NOMO-1 treated with dmso at 0.1 percent for 144 hours (cell line): ENCODE results near the gene CEP41.
"Not testable (repeated sequence)": the region's sequence is repeated elsewhere in the genome, so short reads cannot be mapped to it uniquely, and the experiment has no call there.

Experiments used
- DNase-seq: peaks from one replicate; lab custom pipeline; 2025; ENCODE audit not compliant: unreplicated experiment; lab: John Stamatoyannopoulos, UW

The CEP41 gene

DNA sequence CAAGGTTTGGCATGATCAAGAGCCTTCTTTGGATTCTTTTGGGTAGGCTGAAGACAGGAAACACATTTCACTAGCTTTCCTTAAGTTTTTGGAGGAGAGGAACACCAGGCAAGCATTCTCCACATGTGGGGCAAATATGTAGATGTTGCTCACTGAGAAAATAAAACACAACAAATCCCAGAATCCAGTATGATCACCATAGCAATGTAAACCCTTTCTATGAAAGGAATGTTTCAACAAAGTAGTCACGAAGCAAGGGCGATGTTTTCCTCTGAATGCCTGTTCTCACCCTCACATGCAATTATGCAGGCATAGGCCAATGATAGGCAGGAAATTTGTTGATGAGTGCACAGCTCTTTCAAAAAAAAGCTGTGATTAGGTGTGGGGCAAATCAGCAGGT, 20.5 kb upstream of the CEP41 start:
- no peak for DNase-seq

DNA sequence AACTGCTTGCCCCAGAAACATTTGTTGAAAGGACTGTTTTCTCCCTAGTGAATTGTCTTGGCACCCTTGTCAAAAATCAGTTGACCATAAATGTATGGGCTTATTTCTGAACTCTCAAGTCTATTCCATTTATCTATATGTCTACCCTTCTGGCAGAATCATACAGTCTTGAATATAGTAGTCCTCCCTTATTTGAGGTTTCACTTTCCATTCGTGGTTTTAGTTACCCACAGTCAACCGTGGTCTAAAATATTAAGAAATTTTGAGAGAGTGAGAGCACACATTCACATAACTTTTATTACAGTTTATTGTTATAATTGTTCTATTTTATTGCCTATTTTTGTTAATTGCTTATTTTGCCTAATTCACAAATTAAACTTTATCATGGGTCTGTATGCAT, 17.4 kb upstream of the CEP41 start:
- DNase-seq: no peak

DNA sequence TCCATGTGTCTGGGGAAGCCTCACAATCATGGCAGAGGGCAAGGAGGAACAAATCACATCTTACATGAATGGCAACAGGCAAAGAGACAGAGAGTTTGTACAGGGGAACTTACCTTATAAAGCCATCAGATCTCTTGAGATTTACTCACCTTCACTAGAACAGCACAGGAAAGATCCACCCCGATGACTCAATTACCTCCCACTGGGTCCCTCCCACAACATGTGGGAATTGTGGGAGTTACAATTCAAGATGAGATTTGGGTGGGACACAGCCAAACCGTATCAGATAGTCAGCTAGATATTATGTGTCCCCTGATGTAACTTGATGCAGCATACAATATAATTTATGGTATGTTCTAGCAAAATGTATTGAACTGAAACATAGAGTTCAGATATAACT, 14.1 kb upstream of the CEP41 start:
- DNase-seq: no peak

DNA sequence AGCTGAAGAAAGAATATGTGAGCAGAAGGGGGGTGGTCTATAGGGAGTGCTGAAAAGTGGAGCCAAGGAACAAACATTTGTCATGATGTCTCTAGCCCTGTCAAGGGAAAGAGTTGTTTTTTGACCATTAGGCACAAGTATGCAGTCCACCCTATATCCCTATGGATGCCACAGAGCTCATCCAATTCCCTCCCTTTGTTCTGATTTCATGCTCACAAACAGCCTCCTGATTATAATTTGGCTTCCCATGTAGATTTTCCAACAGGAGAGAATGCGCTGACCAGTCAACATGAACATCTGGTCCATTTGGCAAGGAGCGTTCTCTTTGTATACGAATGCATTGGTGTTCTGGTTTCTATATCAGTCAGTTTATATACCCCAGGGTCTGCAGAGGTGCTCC, 12.1 kb upstream of the CEP41 start:
- DNase-seq: no peak

DNA sequence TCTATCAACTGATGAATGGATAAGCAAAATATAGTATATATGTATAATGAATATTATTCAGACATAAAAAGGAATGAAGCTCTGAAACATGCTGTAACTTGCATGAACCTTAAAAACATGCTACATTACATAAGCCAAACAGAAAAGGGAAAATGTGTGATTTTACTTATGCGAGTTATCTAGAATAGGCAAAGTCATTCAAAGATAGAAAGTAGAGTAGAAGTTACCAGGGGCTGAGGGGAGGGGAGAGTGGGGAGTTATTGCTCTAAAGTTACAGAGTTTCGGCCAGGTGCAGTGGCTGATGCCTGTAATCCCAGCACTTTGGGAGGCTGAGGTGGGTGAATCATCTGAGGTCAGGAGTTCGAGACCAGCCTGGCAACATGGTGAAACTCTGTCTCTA, 10.5 kb upstream of the CEP41 start:
- DNase-seq: not testable (repeated sequence)

DNA sequence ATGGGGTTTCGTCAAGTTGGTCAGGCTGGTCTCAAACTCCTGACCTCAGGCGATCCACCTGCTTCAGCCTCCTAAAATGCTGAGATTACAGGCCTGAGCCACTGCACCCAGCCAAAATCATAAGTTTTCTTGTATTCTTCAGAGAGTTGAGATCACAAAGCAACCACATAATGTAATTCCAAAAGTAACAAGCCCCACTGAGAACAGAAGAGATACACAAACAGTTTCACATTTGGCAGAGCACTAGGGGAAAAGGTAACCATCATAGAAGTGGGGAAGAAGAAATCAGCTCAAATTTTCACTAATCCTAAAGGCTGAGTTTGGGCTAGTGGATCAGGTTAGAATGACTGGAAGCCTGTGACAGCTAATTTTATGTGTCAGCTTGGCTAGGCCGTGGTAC, 5.4 kb upstream of the CEP41 start:
- no peak for DNase-seq

DNA sequence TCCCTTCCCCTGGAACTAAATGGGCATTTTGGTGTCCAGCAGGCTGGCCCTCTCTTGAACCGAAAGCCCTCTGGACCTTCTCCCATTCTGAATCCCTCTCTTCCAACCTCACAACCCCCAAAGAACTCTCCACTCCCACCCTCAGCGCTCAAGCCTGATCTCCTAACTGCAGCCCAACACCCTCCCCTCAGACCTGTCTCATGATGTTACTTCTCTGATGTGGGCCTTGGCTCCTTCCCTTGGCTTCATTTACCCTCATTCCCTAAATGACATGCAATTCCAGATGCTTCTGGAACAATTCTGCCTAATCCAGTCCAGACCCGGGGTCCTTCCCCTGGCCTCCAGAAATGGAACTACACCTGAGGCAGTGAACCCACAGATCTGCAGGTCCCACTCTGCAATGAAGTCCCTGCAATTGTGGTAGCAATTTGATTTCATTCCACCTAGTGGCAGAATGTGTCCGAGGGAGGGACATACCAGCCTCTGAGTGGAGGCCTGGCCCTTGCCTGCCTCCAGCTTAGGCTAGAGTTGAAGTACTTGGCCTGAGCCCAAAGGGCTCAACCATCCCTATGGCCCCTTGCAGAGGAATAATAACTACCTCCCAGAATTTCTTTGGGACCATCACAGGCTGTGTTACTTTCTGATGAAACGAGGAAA, 4.1 kb upstream of the CEP41 start:
- no peak for DNase-seq

DNA sequence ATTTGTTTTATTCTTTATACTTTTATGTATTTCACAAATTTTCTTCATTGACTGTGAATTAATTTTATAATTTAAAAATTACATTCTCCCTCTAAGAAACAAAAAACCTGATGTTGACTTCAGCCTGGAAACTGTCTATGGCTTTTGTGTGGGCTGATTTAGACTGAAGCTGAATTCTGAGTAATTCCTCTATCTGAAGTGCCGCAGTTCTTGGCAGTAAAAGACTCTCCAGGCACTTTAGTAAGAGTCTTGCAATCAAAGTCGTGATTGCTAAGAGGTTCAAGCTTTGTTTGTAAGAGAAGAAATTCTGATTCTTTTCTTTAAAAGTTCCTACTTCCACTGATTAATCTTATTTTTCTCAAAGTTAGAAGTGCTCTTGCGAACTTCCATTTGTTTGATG, 3.4 kb upstream of the CEP41 start:
- DNase-seq: no peak

DNA sequence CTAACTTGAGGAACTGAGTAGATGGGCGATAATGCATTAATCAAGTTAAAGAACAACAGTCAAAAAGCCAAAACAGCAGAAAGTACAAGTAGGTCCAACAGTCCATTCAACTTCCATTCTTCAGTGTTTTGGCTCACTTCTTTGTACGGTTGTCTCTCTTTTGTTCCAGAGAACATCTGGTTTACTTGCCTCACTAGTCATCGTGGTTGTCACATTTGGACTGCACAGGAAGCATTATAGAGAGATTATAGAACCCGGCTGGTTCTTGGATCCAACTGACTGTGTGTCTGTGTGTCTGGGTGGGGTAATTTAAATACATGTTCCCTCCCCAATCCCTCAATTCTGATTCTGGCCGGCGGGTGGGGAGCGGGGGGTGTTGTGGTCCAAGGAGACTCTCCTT, 1.8 kb upstream of the CEP41 start:
- no peak for DNase-seq

DNA sequence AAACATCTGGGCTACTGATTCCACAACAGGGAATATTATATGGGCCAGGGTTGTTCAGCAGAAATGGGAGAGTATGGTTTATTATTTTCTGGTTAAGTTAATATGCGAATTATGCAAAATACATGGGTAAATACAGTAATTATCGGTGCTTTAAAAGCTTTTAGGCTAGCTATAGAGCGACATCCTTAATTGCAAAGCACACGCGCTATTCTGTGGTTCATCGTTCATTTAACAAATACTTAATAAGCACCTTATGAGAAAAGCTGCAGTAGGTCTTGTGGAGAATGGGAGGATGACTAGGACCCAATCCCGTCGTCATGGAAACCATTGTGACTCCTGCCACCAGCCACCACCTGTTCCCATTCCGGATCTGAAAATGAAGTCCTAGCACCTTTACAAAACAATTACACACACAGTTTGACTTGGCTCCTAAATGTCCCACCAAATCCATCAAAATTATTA, 623 bp upstream of the CEP41 start:
- DNase-seq: no peak

DNA sequence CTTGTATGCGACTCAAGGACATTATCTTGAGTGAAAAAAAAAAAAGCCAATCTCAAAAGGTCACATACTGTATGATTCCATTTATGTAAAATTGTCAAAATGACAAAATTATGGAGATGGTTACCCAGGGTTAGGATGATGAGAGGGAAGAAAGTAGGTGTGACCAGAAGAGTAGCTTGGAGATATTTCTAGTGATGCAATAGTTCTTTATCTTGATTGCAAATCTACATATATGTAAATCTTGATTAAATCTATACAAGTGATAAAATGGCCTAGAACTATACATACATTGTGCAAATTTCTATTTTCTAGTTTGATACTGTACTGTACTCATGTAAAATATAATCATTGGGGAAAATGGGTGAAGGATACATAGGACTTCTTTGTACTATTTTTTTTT, 4.6 kb downstream of the CEP41 start:
- no peak for DNase-seq

DNA sequence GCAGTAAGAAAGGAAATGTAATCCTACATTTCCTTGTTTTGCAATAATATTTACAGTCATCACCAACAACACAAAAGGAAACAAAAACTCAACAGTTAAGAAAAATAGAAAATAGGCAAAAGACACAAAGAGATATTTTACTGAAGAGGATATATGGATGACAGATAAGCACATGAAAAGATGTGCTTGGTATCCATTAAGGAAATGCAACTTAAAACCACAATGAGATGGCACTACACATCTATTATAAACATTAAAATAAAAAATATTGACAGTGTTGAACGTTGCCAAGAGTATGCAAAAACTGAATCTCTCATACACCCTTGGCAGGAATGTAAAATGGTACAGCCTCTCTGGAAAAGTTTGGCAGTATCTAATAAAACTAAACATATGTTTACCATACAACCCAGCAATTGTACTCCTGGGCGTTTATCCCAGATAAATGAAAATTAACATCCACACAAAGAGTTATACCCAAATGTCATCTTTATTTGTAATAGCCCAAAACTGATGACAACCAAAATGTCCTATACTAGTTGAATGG, 5.4 kb downstream of the CEP41 start:
- no peak for DNase-seq

DNA sequence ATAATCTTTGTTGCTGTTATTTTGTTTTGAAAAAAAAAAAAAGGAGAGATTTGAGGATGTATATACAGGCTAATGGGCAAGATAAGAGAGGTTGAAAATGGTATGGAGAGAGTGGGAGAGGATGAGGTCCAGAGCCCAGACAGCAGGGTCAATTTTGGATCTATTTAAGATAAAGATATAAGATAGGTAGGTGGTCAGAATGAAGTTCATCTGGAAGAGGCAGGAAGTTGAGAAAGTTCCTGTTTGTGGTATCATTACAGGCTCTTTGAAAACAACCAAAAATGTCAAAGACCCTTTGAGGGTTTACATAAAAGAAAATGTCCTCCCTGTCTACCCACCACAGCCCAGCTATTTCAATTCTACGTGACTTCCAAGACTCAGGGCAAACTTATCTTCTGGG, 7.5 kb downstream of the CEP41 start:
- no peak for DNase-seq

DNA sequence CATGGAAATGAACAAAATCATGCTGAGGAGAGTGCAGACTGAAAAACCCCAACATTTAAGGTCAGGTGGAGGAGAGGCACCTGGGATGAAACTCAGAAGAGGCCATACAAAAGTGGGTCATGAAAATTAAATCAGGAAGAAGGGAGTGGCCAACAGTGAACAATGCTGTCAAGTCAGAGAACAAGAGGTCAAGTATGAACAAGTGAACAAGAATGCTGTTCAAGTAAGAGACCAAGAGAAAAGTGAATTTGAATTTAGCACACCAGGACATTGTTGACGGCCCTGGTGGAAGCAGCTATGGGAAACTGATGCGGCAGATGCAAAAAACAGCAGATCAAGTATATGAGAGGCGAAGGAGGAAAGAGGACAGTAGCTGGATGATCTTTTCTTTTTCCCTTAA, 7.9 kb downstream of the CEP41 start:
- no peak for DNase-seq

DNA sequence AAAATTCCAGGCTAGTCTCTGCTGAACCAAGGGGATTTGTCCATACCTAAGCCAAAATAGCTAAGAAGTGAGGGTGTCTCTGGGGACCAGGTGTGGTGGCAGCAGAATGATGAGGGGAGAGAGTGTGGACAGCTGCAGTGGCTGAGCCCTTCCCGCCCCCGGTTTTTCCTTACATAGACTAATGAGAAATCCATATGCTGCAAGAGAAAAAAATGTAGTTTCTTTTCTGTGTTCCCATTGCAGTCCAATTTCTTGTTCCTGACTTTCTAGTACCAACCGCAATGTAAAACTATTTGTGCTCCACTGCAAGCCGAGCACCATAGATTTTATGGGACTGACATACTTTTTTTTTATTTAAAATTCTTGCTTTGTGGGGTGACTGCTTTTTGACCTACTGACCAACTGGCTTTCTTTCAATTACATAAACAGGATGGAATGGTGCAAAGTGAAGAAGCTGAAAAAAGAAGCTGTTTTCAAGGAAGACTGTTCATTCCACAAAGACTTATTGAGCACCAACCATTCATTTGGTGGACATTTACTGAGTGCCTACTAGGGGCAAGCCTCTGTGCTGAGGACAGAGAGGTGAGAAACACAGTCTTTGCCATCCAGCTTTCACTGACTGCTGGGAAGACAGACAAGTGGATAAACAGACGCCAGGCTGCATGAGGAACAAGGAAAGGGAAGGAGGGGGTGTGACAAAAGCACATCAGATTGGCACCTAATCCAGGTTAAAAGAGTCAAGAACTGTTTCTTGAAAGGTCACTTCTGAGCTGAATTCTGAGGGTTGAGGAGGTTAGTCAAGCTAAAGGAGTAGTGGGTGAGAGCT, 9.8 kb downstream of the CEP41 start:
- DNase-seq: no peak

DNA sequence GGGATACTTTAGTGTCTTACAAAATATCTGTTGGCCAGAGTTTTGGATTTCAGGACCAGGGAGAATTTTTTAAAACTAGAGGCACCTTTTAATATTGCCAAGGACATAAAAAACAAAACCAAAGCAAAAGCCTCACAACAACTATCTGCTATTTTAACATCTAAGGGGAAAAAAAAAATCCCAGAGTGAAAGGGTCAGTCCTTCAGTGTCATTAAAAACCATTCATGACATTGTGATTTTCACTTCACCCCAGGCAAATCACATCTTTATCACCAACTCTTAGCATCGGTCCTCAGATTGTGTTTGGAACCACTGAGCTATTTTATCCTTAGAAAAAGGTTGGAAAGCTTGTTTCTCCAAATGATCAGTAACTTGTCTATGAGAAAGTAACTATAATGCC, 10.7 kb downstream of the CEP41 start:
- no peak for DNase-seq

DNA sequence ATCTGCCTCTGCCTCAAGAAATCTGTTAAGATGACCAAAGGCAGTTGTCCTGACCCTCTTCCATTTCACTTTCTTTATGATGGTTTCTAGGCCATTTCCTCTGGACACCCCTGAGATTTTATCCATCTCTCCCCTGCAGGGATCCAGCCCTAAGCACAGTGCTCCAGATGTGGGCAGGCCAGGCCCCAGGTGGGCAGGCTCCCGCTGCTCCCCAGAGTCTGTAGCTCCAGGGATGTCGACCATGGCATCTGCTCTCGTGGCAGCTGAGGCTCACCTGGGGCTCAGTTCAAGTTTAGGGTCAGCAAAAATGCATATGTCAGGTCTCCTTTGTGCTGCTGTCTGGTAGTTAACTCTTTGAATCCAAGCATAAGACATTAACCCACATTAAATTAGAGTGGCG, 11.8 kb downstream of the CEP41 start:
- no peak for DNase-seq

DNA sequence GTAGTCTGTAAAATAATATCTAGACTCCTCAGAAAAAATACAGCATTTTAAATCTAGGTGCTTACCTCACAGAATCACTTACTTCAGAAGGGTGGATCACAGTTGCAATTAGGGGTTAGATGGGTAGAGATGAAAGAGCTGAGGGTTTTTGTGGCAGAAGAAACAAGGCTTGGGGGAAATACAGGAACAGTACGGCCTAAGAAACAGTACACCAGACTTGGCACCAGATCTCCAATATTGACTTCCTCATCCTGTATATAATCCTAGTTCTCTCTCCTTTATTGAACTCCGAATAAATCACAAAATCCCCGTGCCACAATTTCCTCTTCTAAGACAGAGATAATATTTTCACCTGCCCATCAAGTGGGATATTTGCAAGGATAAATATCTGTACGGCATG, 14.3 kb downstream of the CEP41 start:
- DNase-seq: no peak

DNA sequence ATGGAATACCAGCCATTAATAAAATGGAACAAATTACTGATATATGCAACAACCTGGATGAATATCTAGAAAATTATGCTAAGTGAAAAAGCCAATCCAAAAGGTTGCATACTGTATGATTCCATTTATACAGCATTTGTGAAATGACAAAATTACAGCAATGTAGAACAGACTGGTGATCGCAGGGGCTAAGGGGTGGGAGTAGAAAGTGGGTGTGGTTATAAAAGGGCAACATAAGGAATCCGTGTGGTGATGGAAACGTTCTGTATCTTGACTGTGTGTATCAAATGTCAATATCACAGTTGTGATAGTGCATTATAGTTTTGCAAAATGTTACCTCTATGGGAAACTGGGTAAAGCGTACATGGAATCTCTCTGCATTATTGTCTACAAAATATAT, 15.0 kb downstream of the CEP41 start:
- no peak for DNase-seq

DNA sequence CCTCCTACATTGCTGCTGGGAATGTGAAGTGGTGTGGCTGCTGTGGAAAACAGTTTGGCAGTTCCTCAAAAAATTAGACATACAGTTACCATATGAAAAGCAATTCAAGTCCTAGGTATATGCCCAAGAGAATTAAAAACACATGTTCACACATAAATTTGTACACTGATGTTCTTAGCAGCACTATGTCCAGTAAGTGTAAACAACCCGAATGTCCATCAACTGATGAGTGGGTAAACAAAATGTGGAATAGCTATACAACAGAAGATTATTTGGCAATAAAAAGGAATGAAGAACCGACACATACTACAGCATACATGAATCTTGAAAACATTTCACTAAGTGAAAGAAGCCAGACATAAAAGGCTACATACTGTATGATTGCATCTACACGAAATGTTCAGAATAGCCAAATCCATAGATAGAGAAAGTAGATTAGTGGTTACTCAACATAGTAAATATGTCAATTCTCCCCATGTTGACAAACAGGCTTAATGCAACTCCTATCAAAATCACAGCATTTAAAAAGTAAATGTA, 17.2 kb downstream of the CEP41 start:
- no peak for DNase-seq

DNA sequence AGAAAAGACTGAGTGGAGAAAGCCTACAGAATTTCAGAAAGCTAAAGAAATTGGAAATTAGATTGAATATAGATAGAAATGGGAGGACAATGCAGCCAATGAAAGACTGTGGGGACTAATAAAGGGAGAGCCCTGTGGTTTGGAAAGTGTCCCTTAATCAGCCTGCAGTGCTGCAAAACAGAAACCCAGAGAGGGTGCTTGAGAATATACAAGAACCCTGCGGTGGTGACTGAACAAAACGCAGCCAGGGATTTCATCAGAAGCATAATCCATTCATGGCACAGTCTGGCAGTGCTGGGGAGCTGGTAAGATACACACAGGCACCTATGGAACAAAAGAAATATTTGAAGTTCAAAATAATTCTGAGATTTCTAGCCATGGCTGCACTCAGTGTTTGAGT, 19.1 kb downstream of the CEP41 start:
- DNase-seq: no peak

DNA sequence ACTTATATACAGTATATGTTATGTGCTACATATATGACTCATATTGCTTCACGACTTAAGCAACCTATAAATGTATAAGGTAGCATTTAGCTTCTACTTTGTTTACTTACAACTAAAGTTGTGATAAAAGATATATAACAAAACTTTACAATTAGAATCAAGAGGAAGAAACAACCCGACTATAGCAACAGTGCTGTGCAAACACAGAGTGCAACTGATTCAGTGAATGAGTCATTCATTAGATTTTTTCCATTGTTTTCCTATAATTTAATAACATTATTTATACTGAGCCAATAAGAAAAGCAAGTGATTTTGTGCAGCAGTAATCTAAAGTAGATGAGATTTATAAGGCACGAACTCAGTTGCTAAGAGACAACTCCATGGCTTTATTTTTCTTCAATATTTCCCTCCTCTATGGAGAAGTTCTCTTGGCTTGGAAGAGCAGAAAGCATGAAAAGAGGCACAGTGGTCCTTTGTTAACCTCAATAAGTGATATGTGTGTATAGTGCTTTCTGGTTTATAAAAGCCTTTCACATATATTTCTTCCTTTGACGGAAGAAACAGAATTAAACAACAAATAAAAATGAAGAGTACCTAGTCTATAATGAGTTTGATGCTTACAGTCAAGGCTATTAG, 19.8 kb downstream of the CEP41 start:
- no peak for DNase-seq
